GM15510 (cell line): ENCODE measurements around the gene VWA5B2.

Experiments used
- POLR2A ChIP-seq: IDR thresholded peaks from 3 replicates; pipeline ENCODE4 v1.6.1; 2011; ENCODE audit warnings: borderline replicate concordance; ENCODE audit not compliant: insufficient read length; ENCODE audit errors: extremely low read depth

Gene VWA5B2

GRCh38 chr3:184203526-184203925 is 25.9 kb upstream of the VWA5B2 start:
- no peak for TF ChIP-seq POLR2A

GRCh38 chr3:184209146-184209923 is 20.1 kb upstream of the VWA5B2 start:
- no peak for TF ChIP-seq POLR2A

GRCh38 chr3:184211297-184211696 is 18.1 kb upstream of the VWA5B2 start:
- no peak for TF ChIP-seq POLR2A

- no peak for TF ChIP-seq POLR2A
These were observed 17.7 kb upstream of the VWA5B2 start for GRCh38 chr3:184211718-184212117.

- TF ChIP-seq POLR2A, result no peak
These were observed 10.6 kb upstream of the VWA5B2 start for GRCh38 chr3:184218814-184219213.

GRCh38 chr3:184222521-184222920 is 6.9 kb upstream of the VWA5B2 start:
- no peak for TF ChIP-seq POLR2A

GRCh38 chr3:184223946-184224345 is 5.4 kb upstream of the VWA5B2 start:
- TF ChIP-seq POLR2A, result no peak

GRCh38 chr3:184227481-184227935 is 1.9 kb upstream of the VWA5B2 start:
- TF ChIP-seq POLR2A, result no peak

- no peak for TF ChIP-seq POLR2A
These were observed 828 bp upstream of the VWA5B2 start for GRCh38 chr3:184228376-184229137.

GRCh38 chr3:184230081-184230602 is 757 bp downstream of the VWA5B2 start:
- TF ChIP-seq POLR2A, result no peak

GRCh38 chr3:184230603-184231528 is 1.5 kb downstream of the VWA5B2 start:
- no peak for TF ChIP-seq POLR2A

- no peak for TF ChIP-seq POLR2A
These were observed 2.3 kb downstream of the VWA5B2 start for GRCh38 chr3:184231671-184232070.

- TF ChIP-seq POLR2A, result no peak
These were observed 3.9 kb downstream of the VWA5B2 start for GRCh38 chr3:184233127-184233843.

- no peak for TF ChIP-seq POLR2A
These were observed 4.8 kb downstream of the VWA5B2 start for GRCh38 chr3:184234224-184234623.

- TF ChIP-seq POLR2A, result no peak
These were observed 5.4 kb downstream of the VWA5B2 start for GRCh38 chr3:184234671-184235380.
